ENCODE measurements around the gene C2orf69.

Gene C2orf69

GRCh38 chr2:199870581-199870980 lies 40.5 kb upstream of the C2orf69 start:
- POLR2A ChIA-PET (ENCODE audit: low non-redundant PET): no interaction called here
- no peak for DNase-seq (ENCODE audit: low spot score)
- no peak overlapping the region for H3K27ac ChIP-seq
- TF ChIP-seq, protein P1, sequence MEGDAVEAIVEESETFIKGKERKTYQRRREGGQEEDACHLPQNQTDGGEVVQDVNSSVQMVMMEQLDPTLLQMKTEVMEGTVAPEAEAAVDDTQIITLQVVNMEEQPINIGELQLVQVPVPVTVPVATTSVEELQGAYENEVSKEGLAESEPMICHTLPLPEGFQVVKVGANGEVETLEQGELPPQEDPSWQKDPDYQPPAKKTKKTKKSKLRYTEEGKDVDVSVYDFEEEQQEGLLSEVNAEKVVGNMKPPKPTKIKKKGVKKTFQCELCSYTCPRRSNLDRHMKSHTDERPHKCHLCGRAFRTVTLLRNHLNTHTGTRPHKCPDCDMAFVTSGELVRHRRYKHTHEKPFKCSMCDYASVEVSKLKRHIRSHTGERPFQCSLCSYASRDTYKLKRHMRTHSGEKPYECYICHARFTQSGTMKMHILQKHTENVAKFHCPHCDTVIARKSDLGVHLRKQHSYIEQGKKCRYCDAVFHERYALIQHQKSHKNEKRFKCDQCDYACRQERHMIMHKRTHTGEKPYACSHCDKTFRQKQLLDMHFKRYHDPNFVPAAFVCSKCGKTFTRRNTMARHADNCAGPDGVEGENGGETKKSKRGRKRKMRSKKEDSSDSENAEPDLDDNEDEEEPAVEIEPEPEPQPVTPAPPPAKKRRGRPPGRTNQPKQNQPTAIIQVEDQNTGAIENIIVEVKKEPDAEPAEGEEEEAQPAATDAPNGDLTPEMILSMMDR (conservative IDR thresholded peaks at IDR 0.05; ENCODE audit: low read depth): no peak
- CTCF ChIA-PET: interaction anchor here (0.6 to 1.0 kb wide), 2 partner anchors 9 to 1213 kb away, joined by 3 to 4 read pairs; no protein-coding TSS in a partner anchor

DNA sequence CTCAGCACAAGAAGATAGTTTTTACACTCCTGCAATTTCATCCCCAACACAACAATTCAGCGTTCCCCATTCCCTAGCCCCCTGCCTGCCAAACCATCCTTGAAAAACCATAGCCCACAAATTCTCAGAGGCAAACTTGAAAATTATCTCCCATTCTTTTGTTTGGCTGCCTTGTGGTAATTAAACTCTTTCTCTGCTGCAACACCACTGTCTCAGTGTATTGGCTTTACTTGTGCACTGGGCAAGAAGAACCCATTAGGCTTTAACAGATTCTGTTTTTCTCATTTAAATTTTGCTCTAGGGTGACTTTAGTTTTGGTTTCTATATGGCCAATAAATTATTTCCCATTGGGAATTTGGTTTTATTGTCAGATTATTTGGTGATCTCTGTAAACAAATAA lies 36.9 kb upstream of the C2orf69 start:
- no peak overlapping the region for H3K27ac ChIP-seq
- ChIA-PET POLR2A (ENCODE audit: low non-redundant PET) (no interaction called here), CTCF (no interaction called here)
- TF ChIP-seq, protein P1 (conservative IDR thresholded peaks at IDR 0.05; ENCODE audit: low read depth): no peak
- DNase-seq (ENCODE audit: low spot score): no peak

DNA sequence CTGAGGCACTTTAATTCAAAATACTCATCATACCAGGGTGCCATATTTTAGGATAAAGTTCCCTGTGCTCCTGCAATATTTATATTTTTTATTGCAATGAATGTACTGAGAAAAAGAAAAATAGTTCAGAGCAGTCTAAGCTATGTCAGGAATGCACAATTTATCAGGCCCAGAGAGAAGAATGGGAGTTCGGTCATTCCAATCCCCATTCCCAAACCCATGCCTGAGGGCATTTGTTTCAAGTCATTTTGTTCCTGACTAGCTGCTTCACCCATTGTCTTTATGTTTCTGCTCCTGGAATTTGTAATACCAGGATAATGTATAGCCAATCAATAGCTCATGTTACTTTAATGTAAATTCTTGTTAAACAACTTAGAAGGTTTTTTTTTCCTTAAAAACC lies 35.7 kb upstream of the C2orf69 start:
- H3K27ac ChIP-seq: no peak overlapping the region
- POLR2A ChIA-PET (ENCODE audit: low non-redundant PET): no interaction called here
- DNase-seq (ENCODE audit: low spot score): no peak
- CTCF ChIA-PET: no interaction called here
- TF ChIP-seq, protein P1 (conservative IDR thresholded peaks at IDR 0.05; ENCODE audit: low read depth): no peak

DNA sequence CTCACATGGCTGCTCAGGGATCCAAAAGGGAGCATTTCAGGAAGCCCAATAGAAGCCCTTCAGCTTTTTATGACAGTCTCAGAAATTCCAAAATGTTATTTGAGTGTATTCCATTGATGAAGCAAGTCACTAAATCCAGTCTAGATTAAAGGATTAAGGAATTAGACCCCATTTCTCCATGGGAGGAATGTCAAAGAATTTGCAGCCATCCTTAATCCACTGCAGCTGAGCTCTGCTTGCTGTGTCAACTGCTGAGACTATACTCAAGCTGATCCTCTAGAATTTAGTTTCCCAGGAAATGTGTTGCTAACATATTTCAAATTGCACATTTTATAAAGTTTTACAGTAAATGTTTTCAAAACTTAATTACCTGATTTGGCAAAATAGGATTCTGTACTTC lies 28.4 kb upstream of the C2orf69 start:
- ChIA-PET POLR2A (ENCODE audit: low non-redundant PET) (no interaction called here), CTCF (no interaction called here)
- TF ChIP-seq, protein P1 (conservative IDR thresholded peaks at IDR 0.05; ENCODE audit: low read depth): no peak
- DNase-seq (ENCODE audit: low spot score): no peak
- no peak overlapping the region for H3K27ac ChIP-seq

GRCh38 chr2:199883474-199884212 lies 27.4 kb upstream of the C2orf69 start:
- H3K27ac ChIP-seq: no peak overlapping the region
- ChIA-PET POLR2A (ENCODE audit: low non-redundant PET) (no interaction called here), CTCF (interaction anchor here (0.6 kb wide), 1 partner anchor 58 kb away, joined by 3 read pairs; no protein-coding TSS in a partner anchor)
- DNase-seq (ENCODE audit: low spot score): no peak
- TF ChIP-seq, protein P1 (conservative IDR thresholded peaks at IDR 0.05; ENCODE audit: low read depth): no peak

DNA sequence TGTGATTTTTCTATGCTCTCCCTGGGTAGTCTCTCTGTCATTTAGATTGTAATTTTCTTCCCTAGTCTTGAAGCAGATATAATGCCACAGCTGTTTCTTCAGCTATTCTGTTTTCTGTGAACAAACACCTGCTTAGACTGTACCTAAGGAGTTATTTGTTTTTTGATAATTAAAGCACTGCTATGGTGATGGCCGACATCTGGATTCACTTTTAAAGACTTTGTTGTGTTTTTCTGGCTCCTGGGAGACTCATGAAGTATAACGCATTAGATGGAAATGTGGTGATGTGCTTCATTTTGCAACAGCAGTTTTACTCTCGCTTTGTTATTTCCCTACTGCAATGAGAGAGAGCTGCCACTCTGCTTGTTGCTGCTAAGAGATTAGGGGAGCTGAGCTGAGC lies 15.7 kb upstream of the C2orf69 start:
- POLR2A ChIA-PET (ENCODE audit: low non-redundant PET): no interaction called here
- H3K27ac ChIP-seq: no peak overlapping the region
- DNase-seq (ENCODE audit: low spot score): no peak
- TF ChIP-seq, protein P1 (conservative IDR thresholded peaks at IDR 0.05; ENCODE audit: low read depth): no peak
- CTCF ChIA-PET: no interaction called here

Data from RWPE1 (cell line).